Cardiac muscle cell (in vitro differentiated cells and primary cell): ENCODE measurements around the gene ABHD12. TPM values are rescaled to one million over a fixed set of nuclear protein-coding genes. Genes with fewer than 3 reads are reported as not detected.

Experiments used
- DNase-seq, 2 donors: peaks; one replicate each; pipeline versions ENCODE4 v3.0.0 to v3.0.0-alpha.2; 2010 to 2017; ENCODE audit warnings: low read depth in 1 of 2, low spot score in 1 of 2
- H3K27ac ChIP-seq: fragments of 200-600 bp; sonication (generic); 2 replicates; pipeline ENCODE4 v1.5.1; 2016
- H3K27me3 ChIP-seq: fragments of 200-600 bp; sonication (generic); 2 replicates; pipeline ENCODE4 v1.6.0; 2016; ENCODE audit warnings: control low read depth
- H3K36me3 ChIP-seq: fragments of 200-600 bp; sonication (generic); 2 replicates; pipeline ENCODE4 v1.5.1; 2016; ENCODE audit warnings: control low read depth
- H3K4me1 ChIP-seq: fragments of 200-600 bp; sonication (generic); 2 replicates; pipeline ENCODE4 v1.8.1; 2017; ENCODE audit warnings: low read depth, mild to moderate bottlenecking, mixed run types
- H3K4me3 ChIP-seq: fragments of 200-600 bp; sonication (generic); 2 replicates; pipeline ENCODE4 v1.5.1; 2016; ENCODE audit warnings: mild to moderate bottlenecking
- H3K9me3 ChIP-seq: fragments of 200-600 bp; sonication (generic); 2 replicates; pipeline ENCODE4 v1.5.1; 2017; ENCODE audit warnings: low read depth, mild to moderate bottlenecking, control low read depth
- polyA plus RNA-seq: library from polyadenylated mRNA; unstranded; fragments of >200 nt; fragmentation: Nextera tagmentation; extraction: Ambion mirVana; gene quantifications from 2 replicates; pipeline ENCODE4 v1.2.1, GENCODE V29; 2016
- total RNA-seq: library from RNA; depleted of rRNA; stranded (reverse); fragments of >200 nt; gene quantifications from 2 replicates; pipeline ENCODE4 v1.2.3, GENCODE V29; 2016
- TF ChIP-seq, protein P1 (sequence below): IDR thresholded peaks from 2 replicates; pipeline ENCODE4 v1.5.1; 2012; ENCODE audit warnings: low read depth, mild to moderate bottlenecking, low read length

The ABHD12 gene
- total and polyA plus RNA-seq, 2 experiments from 2014 or later = 57.4 to 113 TPM

- DNase-seq = no peak
- Histone ChIP-seq H3K4me1 (peaks cover 20% of the 10 kb centered on the region), H3K27ac (no peak overlapping the region), H3K4me3 (no peak overlapping the region), H3K27me3 (no peaks in the 10 kb centered on the region), H3K36me3 (peaks cover 6% of the 10 kb centered on the region), H3K9me3 (no peaks in the 10 kb centered on the region)
- TF ChIP-seq, protein P1, sequence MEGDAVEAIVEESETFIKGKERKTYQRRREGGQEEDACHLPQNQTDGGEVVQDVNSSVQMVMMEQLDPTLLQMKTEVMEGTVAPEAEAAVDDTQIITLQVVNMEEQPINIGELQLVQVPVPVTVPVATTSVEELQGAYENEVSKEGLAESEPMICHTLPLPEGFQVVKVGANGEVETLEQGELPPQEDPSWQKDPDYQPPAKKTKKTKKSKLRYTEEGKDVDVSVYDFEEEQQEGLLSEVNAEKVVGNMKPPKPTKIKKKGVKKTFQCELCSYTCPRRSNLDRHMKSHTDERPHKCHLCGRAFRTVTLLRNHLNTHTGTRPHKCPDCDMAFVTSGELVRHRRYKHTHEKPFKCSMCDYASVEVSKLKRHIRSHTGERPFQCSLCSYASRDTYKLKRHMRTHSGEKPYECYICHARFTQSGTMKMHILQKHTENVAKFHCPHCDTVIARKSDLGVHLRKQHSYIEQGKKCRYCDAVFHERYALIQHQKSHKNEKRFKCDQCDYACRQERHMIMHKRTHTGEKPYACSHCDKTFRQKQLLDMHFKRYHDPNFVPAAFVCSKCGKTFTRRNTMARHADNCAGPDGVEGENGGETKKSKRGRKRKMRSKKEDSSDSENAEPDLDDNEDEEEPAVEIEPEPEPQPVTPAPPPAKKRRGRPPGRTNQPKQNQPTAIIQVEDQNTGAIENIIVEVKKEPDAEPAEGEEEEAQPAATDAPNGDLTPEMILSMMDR = no peak
Measured at GRCh38 chr20:25325073-25325472, 65.6 kb downstream of the ABHD12 start.

GRCh38 chr20:25324412-25324811 is 66.2 kb downstream of the ABHD12 start:
- peaks cover 6% of the 10 kb centered on the region for H3K36me3 ChIP-seq
- H3K27me3 ChIP-seq = no peaks in the 10 kb centered on the region
- no peaks in the 10 kb centered on the region for H3K9me3 ChIP-seq
- DNase-seq = no peak
- H3K27ac ChIP-seq = no peak overlapping the region
- peaks cover 27% of the 10 kb centered on the region for H3K4me1 ChIP-seq
- H3K4me3 ChIP-seq = no peak overlapping the region
- TF ChIP-seq, protein P1 = no peak

DNA sequence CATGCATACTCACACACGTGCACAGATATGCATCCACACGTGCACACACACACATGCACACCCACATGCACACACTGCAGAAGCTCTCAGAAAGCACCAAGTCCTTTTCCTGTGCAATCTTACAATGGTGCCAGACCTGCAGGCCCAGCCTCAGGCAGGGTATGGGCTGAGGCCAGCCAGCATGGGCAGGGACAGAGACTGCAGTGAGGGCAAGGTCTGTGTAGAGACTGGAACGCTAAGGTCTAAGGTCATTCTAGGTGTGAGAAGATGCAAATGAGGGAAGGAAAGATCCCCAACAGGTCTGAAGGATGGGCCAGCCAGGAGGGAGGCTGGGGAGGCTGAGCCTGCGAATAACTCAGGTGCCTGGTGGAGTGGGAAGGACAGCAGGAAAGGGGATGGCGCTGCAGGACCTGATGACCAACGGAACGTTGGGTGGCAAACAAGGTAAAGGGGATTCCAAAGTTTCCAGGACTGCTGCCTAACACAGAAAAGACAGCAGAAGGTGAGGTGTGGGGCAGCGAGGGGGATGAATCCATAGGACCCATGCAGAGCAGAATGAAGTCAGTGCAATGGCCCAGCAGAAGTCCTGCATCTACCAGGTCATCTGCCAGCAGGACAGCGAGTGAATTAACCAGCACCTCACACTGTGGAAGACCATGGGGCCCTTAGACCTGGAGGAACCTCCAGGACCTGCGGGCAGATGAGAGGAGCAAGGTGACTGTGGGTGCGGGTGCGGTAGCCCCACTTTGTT is 67.0 kb downstream of the ABHD12 start:
- Histone ChIP-seq H3K36me3 (peaks cover 6% of the 10 kb centered on the region), H3K9me3 (no peaks in the 10 kb centered on the region), H3K27me3 (no peaks in the 10 kb centered on the region), H3K4me3 (no peak overlapping the region), H3K27ac (no peak overlapping the region), H3K4me1 (peaks cover 33% of the 10 kb centered on the region)
- TF ChIP-seq, protein P1 = no peak
- DNase-seq = no peak

DNA sequence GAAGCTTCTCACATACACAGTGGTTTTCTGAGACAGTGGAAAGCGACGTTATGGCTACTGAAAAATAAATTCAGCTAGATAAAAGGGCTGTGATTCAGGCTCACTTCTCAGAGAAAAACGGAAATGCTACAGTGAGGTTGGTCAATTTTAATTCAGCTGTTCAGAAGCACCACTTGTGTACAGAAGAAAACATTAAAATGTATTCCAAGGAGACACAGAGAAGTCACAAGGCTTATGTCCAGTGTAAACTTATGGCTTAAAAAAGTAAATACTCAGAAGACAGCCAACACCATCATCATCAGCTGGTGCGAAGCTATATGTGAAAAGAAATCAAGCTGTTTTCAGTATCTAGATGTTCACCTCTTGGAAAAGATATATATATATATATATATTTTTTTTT is 68.6 kb downstream of the ABHD12 start:
- Histone ChIP-seq H3K27me3 (no peaks in the 10 kb centered on the region), H3K4me1 (peaks cover 36% of the 10 kb centered on the region), H3K27ac (peak overlapping the region; percentile 6), H3K4me3 (no peak overlapping the region), H3K9me3 (no peaks in the 10 kb centered on the region), H3K36me3 (peaks cover 6% of the 10 kb centered on the region)
- TF ChIP-seq, protein P1 = no peak
- DNase-seq = no peak

DNA sequence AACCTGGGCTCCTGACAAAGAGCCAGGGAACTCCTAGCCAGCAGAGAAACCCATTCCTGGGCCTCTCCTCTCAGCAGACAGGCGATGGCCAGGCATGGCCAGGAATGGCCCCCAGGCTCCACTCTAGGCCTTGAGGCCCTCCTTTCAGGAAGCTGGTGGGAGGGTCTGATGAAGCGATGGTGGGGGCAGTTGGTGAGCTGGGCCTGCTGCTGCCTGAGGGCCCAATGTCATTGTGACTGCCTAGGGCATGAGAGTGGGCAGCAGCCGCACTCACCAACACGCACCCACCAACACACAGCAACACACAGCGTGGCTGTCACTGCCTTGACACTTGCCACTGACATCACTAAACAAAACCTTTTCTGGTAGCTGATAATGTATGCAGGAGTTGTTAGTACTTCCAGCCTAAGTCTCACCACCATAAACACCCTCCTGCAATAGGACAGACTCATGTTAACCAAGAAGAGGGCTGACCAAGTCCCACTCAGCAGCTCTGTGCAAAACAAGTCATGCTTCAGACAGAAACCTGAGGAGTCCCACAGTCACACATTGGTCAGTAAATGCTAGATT is 69.3 kb downstream of the ABHD12 start:
- H3K36me3 ChIP-seq = peaks cover 6% of the 10 kb centered on the region
- H3K27me3 ChIP-seq = no peaks in the 10 kb centered on the region
- no peak overlapping the region for H3K4me3 ChIP-seq
- no peaks in the 10 kb centered on the region for H3K9me3 ChIP-seq
- DNase-seq = no peak
- H3K27ac ChIP-seq = peak overlapping the region; percentile 6
- peaks cover 29% of the 10 kb centered on the region for H3K4me1 ChIP-seq
- TF ChIP-seq, protein P1 = no peak
